ENCODE data around the gene SOX1. TPM values are rescaled to one million over a fixed set of nuclear protein-coding genes. Genes with fewer than 3 reads are reported as not detected.

The SOX1 gene
- total RNA-seq (not detected in 2 replicates), polyA plus RNA-seq (0.07 and 0.11 TPM in 2 replicates)

DNA sequence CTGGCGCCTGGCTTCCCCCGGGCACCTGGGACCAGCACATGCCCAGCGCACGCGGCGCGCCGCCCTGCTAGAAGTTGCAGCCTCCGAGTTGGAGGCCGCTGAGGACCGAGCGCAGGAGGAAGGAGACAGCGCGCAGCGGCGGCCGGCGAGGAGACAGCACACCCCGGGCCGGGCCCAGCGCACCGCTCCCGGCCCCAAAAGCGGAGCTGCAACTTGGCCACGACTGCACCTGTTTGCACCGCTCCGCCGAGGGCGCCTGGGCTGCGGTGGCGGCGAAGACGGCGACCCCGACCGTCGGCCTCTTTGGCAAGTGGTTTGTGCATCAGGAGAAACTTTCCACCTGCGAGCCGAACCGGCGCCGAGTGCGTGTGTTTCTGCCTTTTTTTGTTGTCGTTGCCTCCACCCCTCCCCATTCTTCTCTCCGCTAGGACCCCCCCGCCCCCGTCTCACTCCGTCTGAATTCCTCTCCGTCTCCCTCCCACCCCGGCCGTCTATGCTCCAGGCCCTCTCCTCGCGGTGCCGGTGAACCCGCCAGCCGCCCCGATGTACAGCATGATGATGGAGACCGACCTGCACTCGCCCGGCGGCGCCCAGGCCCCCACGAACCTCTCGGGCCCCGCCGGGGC lies at the start of gene SOX1:
Gene SOX1, plus strand, starts transcription at position 34 of the 626 bp plus-strand sequence. Its CDS starts 510 bp downstream, at position 544.
- DNase-seq (ENCODE audit: low spot score) = no peak
- H3K4me2 ChIP-seq = peak within 1 kb of the TSS; percentile 76

DNA sequence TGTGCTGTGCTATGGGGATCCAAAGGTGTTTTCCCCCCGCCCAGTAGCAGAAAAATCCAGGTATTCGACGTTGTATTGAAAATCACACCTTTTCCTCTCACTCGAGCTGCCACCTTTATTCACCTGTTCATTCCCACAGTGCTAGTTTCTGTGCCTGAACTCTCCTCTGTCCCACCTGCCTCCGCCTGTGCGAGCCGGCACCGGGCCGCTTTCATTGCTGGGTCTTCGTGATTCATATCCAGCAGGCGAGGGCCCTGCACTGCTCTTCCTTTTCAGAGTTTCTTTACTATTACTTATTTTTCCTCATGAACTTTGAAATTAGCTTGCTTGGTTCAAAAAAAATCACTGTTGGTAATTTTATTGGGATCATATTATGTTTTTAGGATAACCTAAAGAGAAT lies 42.4 kb upstream of the SOX1 start:
- Histone ChIP-seq H3K9me3 (ENCODE audit: low read depth) (no peaks in the 10 kb centered on the region), H3K27ac (no peak overlapping the region), H3K4me3 (no peak overlapping the region), H3K27me3 (no peaks in the 10 kb centered on the region), H3K4me1 (ENCODE audit: insufficient read depth) (no peaks in the 10 kb centered on the region), H3K79me2 (no peaks in the 10 kb centered on the region), H3K4me2 (no peak overlapping the region), H3K36me3 (replicated peaks; ENCODE audit: insufficient read depth, low read depth) (no peaks in the 10 kb centered on the region), H4K20me1 (ENCODE audit: insufficient read depth, poor library complexity, severe bottlenecking) (no peaks in the 10 kb centered on the region), H3K9me2 (replicated peaks; ENCODE audit: insufficient read depth) (no peaks in the 10 kb centered on the region), H2AFZ (no peak overlapping the region)
- no peak for DNase-seq (ENCODE audit: low spot score)
- TF ChIP-seq, protein P1, sequence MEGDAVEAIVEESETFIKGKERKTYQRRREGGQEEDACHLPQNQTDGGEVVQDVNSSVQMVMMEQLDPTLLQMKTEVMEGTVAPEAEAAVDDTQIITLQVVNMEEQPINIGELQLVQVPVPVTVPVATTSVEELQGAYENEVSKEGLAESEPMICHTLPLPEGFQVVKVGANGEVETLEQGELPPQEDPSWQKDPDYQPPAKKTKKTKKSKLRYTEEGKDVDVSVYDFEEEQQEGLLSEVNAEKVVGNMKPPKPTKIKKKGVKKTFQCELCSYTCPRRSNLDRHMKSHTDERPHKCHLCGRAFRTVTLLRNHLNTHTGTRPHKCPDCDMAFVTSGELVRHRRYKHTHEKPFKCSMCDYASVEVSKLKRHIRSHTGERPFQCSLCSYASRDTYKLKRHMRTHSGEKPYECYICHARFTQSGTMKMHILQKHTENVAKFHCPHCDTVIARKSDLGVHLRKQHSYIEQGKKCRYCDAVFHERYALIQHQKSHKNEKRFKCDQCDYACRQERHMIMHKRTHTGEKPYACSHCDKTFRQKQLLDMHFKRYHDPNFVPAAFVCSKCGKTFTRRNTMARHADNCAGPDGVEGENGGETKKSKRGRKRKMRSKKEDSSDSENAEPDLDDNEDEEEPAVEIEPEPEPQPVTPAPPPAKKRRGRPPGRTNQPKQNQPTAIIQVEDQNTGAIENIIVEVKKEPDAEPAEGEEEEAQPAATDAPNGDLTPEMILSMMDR (IDR thresholded peaks at IDR 0.05; ENCODE audit: poor library complexity) = no peak
- no peak for TF ChIP-seq EZH2 (IDR thresholded peaks at IDR 0.05; ENCODE audit: borderline replicate concordance)
- no peak for TF ChIP-seq EZH2phosphoT487 (IDR thresholded peaks at IDR 0.05; ENCODE audit: low read depth, severe bottlenecking, unreplicated experiment)
- WGBS (ENCODE audit: low lambda C conversion rate, missing lambda C conversion rate) = 93% methylated on average over 11 of the region's 11 CpGs

More for the DNA sequence above, at the start of gene SOX1:
- Histone ChIP-seq H3K36me3 (replicated peaks; ENCODE audit: insufficient read depth, low read depth) (no peaks in the 10 kb centered on the region), H3K27me3 (peaks cover 88% of the 10 kb centered on the region), H3K9me3 (ENCODE audit: low read depth) (no peaks in the 10 kb centered on the region), H3K27ac (no peak within 1 kb of the TSS), H4K20me1 (ENCODE audit: insufficient read depth, poor library complexity, severe bottlenecking) (no peaks in the 10 kb centered on the region), H2AFZ (no peak within 1 kb of the TSS), H3K4me1 (ENCODE audit: insufficient read depth) (no peaks in the 10 kb centered on the region), H3K4me3 (no peak within 1 kb of the TSS), H3K9me2 (replicated peaks; ENCODE audit: insufficient read depth) (no peaks in the 10 kb centered on the region), H3K79me2 (no peaks in the 10 kb centered on the region)
- WGBS (ENCODE audit: low lambda C conversion rate, missing lambda C conversion rate) = 1% methylated on average over 40 of the region's 66 CpGs
- TF ChIP-seq EZH2 (IDR thresholded peaks at IDR 0.05; ENCODE audit: borderline replicate concordance) (peak; percentile 79), EZH2phosphoT487 (IDR thresholded peaks at IDR 0.05; ENCODE audit: low read depth, severe bottlenecking, unreplicated experiment) (peak; percentile 55)
- TF ChIP-seq, protein P1 (IDR thresholded peaks at IDR 0.05; ENCODE audit: poor library complexity) = no peak

DNA sequence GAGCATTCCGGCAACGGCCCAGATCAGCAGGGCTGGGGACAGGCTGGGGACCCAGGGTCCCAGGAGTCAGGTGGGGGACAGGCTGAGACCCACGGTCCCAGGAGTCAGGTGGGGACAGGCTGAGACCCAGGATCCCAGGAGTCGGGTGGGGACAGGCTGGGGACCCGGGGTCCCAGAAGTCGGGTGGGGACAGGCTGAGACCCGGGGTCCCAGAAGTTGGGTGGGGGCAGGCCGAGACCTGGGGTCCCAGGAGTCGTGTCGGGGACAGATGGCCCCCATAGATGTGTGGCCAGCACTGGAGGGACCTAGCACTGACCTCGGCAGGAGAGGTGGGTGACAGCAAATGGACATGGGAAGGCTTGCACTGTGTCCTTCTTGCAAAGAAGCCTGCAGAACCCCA lies 39.7 kb upstream of the SOX1 start:
- no peaks in the 10 kb centered on the region for H3K27me3 ChIP-seq

More for the DNA sequence above, 39.7 kb upstream of the SOX1 start:
- no peak overlapping the region for H2AFZ ChIP-seq
- no peaks in the 10 kb centered on the region for H3K36me3 ChIP-seq (replicated peaks; ENCODE audit: insufficient read depth, low read depth)
- H3K9me3 ChIP-seq (ENCODE audit: low read depth) = no peaks in the 10 kb centered on the region
- no peak overlapping the region for H3K4me3 ChIP-seq
- TF ChIP-seq EZH2phosphoT487 (IDR thresholded peaks at IDR 0.05; ENCODE audit: low read depth, severe bottlenecking, unreplicated experiment) (no peak), EZH2 (IDR thresholded peaks at IDR 0.05; ENCODE audit: borderline replicate concordance) (no peak)
- TF ChIP-seq, protein P1 (IDR thresholded peaks at IDR 0.05; ENCODE audit: poor library complexity) = no peak
- 88% methylated on average over 10 of the region's 11 CpGs for WGBS (ENCODE audit: low lambda C conversion rate, missing lambda C conversion rate)
- no peaks in the 10 kb centered on the region for H4K20me1 ChIP-seq (ENCODE audit: insufficient read depth, poor library complexity, severe bottlenecking)
- no peak overlapping the region for H3K4me2 ChIP-seq
- H3K9me2 ChIP-seq (replicated peaks; ENCODE audit: insufficient read depth) = no peaks in the 10 kb centered on the region
- DNase-seq (ENCODE audit: low spot score) = no peak
- no peaks in the 10 kb centered on the region for H3K4me1 ChIP-seq (ENCODE audit: insufficient read depth)
- H3K27ac ChIP-seq = no peak overlapping the region
- H3K79me2 ChIP-seq = no peaks in the 10 kb centered on the region

Data from hepatocyte (in vitro differentiated cells).